NCI-H2107 treated with DMSO at 0.1 percent for 48 hours (cell line): ENCODE data around the gene BMP4.

Experiments used
- DNase-seq: peaks from one replicate; lab custom pipeline; 2025; ENCODE audit not compliant: unreplicated experiment; lab: John Stamatoyannopoulos, UW

The BMP4 gene

GRCh38 chr14:53964249-53964648 is 7.6 kb upstream of the BMP4 start:
- DNase-seq: no peak

- DNase-seq: no peak
These were observed 6.9 kb upstream of the BMP4 start for GRCh38 chr14:53963320-53964227.

- DNase-seq: no peak
These were observed 6.3 kb upstream of the BMP4 start for GRCh38 chr14:53962953-53963319.

- DNase-seq: no peak
These were observed 2.0 kb upstream of the BMP4 start for GRCh38 chr14:53958628-53959027.

DNA sequence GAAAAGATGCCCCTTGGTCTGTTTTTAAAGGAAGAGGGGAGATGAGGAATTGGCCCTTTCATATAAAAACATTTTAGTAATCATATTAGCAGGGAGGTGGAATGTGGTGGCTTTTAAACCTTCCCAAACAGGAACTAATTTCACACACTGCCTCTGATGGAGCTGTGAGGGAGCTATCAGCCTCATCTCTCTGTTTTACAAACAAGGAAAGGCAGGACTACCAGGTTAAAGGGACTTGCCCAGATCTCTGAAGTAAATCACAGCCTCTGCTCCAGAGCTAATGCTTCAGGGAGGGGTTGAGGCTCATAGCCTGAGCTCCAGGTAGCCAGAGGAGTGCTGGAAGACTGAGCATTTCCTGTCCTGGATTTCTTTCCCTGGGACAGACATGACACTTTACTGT is 1.1 kb upstream of the BMP4 start:
- DNase-seq: no peak

DNA sequence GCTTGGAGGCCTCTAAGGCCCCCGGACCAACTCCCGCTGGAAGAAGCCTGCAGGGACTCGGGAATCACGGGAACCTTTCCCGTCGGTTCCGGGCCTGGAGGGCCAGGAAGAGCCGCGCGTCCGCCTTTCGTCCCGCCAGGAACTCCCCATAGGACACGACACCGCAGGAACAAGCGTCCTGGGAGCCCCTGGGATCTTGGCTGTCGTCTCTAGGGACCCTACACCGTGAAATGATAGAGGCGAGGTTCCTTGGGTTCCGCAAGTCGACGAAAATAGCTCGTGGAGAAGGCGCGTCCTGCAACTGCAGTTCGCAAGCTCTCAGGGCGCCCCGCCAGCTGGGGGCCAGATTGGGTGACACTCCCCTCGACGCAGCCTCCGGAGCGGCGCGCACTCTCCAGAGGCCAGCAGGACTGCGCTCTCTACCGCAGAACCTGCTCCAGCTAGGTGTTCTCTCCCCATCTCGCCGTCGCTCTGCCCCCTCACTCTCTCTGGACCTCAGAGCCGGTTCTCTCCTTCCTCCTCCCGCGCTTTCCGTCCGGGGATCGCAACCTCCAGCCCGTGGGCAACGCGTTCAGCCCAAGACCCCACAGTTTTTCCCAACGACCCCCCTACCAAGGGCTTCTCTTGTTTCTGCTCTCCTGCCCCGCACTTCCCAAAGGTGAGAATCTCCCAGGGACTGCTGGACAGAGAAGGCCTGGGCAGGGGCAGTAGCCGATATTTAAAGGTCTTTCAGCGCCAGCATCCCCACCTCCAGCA is 776 bp downstream of the BMP4 start:
- no peak for DNase-seq

DNA sequence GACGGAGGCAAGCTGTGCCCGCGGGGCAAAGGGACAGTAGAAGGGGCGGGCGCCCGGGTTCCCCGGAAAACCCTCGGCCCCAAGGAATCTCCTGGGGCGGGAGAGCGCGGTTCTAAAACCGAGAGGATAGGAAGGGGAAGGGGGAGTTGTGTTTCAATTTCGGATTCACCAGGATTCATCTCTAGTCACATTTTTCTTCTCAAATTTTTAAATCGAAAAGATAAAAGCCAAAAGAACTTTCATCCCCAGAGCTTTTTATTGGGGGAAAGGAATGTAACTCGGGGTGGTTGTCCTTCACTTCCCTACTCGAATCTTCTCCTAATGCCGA is 1.4 kb downstream of the BMP4 start:
- no peak for DNase-seq

GRCh38 chr14:53954551-53955228 is 1.9 kb downstream of the BMP4 start:
- DNase-seq: no peak

- no peak for DNase-seq
These were observed 2.6 kb downstream of the BMP4 start for GRCh38 chr14:53953828-53954550.

GRCh38 chr14:53953002-53953827 is 3.4 kb downstream of the BMP4 start:
- DNase-seq: no peak

GRCh38 chr14:53952533-53952932 is 4.1 kb downstream of the BMP4 start:
- no peak for DNase-seq

- DNase-seq: no peak
These were observed 4.9 kb downstream of the BMP4 start for GRCh38 chr14:53951627-53952303.

DNA sequence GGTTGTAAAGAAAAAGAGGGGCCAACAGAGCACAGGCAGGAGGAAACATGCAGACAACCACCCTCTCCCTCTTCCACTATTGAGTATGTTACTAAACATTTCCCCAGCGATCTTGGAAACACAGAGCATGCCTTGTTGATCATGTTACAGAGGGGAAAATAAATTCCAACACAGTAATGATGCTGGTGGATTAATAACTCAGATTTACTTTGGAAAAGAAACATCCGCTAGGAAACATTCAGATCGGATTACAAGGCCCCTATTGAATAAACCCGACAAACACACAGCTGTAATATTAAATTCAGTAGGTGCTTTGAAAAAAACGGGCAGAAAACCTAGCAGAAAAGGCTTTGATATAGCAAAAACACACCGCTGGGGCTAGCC is 5.4 kb downstream of the BMP4 start:
- no peak for DNase-seq

DNA sequence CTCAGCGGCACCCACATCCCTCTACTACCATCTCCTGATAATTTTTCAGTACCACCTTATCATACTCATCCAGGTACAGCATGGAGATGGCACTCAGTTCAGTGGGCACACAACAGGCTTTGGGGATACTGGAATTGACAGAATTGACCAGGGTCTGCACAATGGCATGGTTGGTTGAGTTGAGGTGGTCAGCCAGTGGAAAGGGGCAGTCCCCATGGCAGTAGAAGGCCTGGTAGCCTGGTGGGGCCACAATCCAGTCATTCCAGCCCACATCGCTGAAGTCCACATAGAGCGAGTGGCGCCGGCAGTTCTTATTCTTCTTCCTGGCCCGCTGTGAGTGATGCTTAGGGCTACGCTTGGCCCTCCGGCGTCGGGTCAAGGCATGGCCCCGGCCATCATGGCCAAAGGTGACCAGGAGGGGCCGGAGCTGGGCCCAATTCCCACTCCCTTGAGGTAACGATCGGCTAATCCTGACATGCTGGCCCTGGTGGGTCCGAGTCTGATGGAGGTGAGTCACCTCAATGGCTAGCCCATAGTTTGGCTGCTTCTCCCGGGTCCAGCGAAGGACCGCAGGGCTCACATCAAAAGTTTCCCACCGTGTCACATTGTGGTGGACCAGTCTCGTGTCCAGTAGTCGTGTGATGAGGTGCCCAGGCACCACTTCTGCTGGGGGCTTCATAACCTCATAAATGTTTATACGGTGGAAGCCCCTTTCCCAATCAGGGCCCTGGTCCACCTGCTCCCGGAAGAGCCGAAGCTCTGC is 6.4 kb downstream of the BMP4 start:
- DNase-seq: no peak

- DNase-seq: no peak
These were observed 7.4 kb downstream of the BMP4 start for GRCh38 chr14:53949201-53949600.

DNA sequence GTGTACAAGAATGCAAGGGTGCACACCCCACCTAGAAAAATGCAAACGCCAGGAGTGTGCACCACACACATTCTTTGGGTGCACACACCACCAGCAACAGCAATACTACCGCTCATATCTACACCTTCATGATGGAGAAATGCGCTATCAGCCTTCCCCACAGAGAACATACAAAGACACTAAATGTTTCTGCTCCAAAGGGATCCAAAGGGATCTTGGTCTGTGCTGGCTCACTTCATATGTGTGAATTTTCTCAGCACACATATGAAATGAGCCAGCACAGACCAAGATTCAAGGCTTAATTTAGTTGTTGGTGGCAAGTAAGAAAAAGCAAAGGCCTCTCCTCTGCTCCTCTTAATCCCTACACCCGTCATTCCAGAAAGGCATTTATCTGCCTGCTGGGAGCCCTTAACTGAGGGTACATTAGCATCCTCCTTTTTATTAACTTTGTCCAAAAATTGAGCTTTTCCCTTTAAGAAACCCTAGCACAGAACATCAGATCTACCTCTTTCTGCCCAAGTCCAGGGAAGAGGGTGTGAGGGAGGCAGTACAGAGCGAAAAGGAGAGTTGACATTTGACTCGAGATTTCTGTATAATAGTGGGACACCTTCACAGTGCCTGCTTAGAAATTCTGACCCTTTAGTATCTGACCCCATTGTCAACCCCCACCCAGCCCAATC is 8.3 kb downstream of the BMP4 start:
- DNase-seq: no peak

GRCh38 chr14:53947452-53948204 is 9.0 kb downstream of the BMP4 start:
- no peak for DNase-seq

DNA sequence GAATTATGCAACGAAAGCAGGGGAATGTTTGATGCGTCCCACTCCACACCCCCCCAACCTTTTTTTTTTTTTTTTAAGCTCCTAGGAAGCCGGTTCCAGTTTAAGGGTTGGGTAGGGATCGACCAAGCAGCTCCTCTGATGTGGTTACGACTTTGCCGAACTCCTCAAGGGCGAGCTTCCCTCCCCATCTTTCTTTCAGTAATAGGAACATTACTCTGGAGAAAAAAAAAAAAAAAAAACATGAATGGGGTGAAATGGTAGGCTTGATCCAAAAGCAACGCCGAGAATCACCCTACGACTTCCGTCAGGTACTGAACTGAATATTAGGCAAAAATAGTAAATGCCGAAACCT is 9.6 kb downstream of the BMP4 start:
- no peak for DNase-seq
